GM23338 (cell line): ENCODE data around the gene STAM. TPM values are rescaled to one million over a fixed set of nuclear protein-coding genes. Genes with fewer than 3 reads are reported as not detected.

Source experiments
- ATAC-seq: fragments of 200-7000 bp; cut with Tn5 transposase; 3 replicates; pipeline ENCODE4 v1.9.1; 2020
- DNase-seq: peaks from one replicate; pipeline ENCODE4 v3.0.0-alpha.2; 2015; ENCODE audit warnings: low spot score
- H2AFZ ChIP-seq: fragments of 200-600 bp; sonication (generic); 2 replicates; pipeline ENCODE4 v1.8.0; 2016; ENCODE audit warnings: antibody characterized with exemption, mild to moderate bottlenecking, moderate library complexity
- H3F3A ChIP-seq: fragments of 200-600 bp; sonication (generic); replicated peaks from 2 replicates; pipeline ENCODE4 v1.8.0; 2017; ENCODE audit warnings: antibody characterized with exemption, mixed run types, low read depth
- H3K27ac ChIP-seq: fragments of 200-600 bp; sonication (generic); 2 replicates; pipeline ENCODE4 v1.6.1; 2016; ENCODE audit warnings: low read depth
- H3K27me3 ChIP-seq: fragments of 200-600 bp; sonication (generic); 2 replicates; pipeline ENCODE4 v1.8.0; 2016; ENCODE audit warnings: mild to moderate bottlenecking, mixed run types, moderate library complexity; ENCODE audit not compliant: insufficient read depth
- H3K36me3 ChIP-seq: fragments of 200-600 bp; sonication (generic); 2 replicates; pipeline ENCODE4 v1.8.0; 2016; ENCODE audit warnings: mild to moderate bottlenecking; ENCODE audit not compliant: insufficient read depth
- H3K4me1 ChIP-seq: fragments of 200-600 bp; sonication (generic); 2 replicates; pipeline ENCODE4 v1.8.0; 2016; ENCODE audit warnings: mild to moderate bottlenecking, moderate library complexity; ENCODE audit not compliant: insufficient read depth
- H3K4me2 ChIP-seq: fragments of 200-600 bp; sonication (generic); 2 replicates; pipeline ENCODE4 v1.7.1; 2017; ENCODE audit warnings: mixed run types
- H3K4me3 ChIP-seq: fragments of 200-600 bp; sonication (generic); 2 replicates; pipeline ENCODE4 v1.6.1; 2016; ENCODE audit warnings: mixed run types
- H3K79me2 ChIP-seq: fragments of 200-600 bp; sonication (generic); replicated peaks from 2 replicates; pipeline ENCODE4 v1.8.0; 2017; ENCODE audit warnings: mild to moderate bottlenecking; ENCODE audit not compliant: insufficient read depth
- H3K9me2 ChIP-seq: fragments of 200-600 bp; sonication (generic); 2 replicates; pipeline ENCODE4 v1.8.0; 2017; ENCODE audit not compliant: insufficient read depth
- H4K20me1 ChIP-seq: fragments of 200-600 bp; sonication (generic); replicated peaks from 2 replicates; pipeline ENCODE4 v1.8.0; 2017; ENCODE audit warnings: mild to moderate bottlenecking; ENCODE audit not compliant: insufficient read depth
- H3K27ac Mint-ChIP-seq: 2 replicates; pipeline ENCODE4 v1.8.0; 2020; ENCODE audit warnings: inconsistent platforms, mild to moderate bottlenecking, moderate library complexity, mixed read lengths
- H3K27me3 Mint-ChIP-seq: 3 replicates; pipeline ENCODE4 v1.8.0; 2022; ENCODE audit warnings: low read depth, mild to moderate bottlenecking, moderate library complexity, mixed read lengths, inconsistent platforms; ENCODE audit not compliant: insufficient read depth, poor library complexity
- H3K36me3 Mint-ChIP-seq: 3 replicates; pipeline ENCODE4 v1.8.0; 2021; ENCODE audit warnings: low read depth, mild to moderate bottlenecking, inconsistent platforms, moderate library complexity, mixed read lengths
- H3K4me1 Mint-ChIP-seq: 3 replicates; pipeline ENCODE4 v1.8.0; 2020; ENCODE audit warnings: mild to moderate bottlenecking, inconsistent platforms, mixed read lengths
- H3K4me3 Mint-ChIP-seq: 3 replicates; pipeline ENCODE4 v1.8.0; 2021; ENCODE audit warnings: moderate library complexity, mild to moderate bottlenecking, inconsistent platforms, mixed read lengths
- H3K9me3 Mint-ChIP-seq: 3 replicates; pipeline ENCODE4 v1.8.0; 2020; ENCODE audit warnings: moderate library complexity, mild to moderate bottlenecking, inconsistent platforms, mixed read lengths
- CREB1 ChIP-seq: fragments of 250-450 bp; sonication (Bioruptor Pico); IDR thresholded peaks from 2 replicates; pipeline ENCODE4 v1.5.0; 2020; ENCODE audit warnings: low read depth, mild to moderate bottlenecking, moderate library complexity
- EZH2 ChIP-seq: fragments of 200-600 bp; sonication (generic); IDR thresholded peaks from one replicate; pipeline ENCODE4 v1.8.0; 2017; ENCODE audit warnings: antibody characterized with exemption, mild to moderate bottlenecking, low read depth; ENCODE audit not compliant: unreplicated experiment
- EZH2phosphoT487 ChIP-seq: fragments of 200-600 bp; sonication (generic); IDR thresholded peaks from one replicate; pipeline ENCODE4 v1.8.1; 2018; ENCODE audit warnings: antibody characterized with exemption; ENCODE audit not compliant: unreplicated experiment
- JUNB ChIP-seq: IDR thresholded peaks from one replicate; pipeline ENCODE4 v1.6.1; 2016; ENCODE audit warnings: antibody characterized with exemption; ENCODE audit not compliant: unreplicated experiment
- NANOG ChIP-seq: IDR thresholded peaks from 2 replicates; pipeline ENCODE4 v1.6.1; 2016; ENCODE audit warnings: antibody characterized with exemption, borderline replicate concordance
- POLR2AphosphoS5 ChIP-seq: IDR thresholded peaks from 2 replicates; pipeline ENCODE4 v1.6.1; 2016; ENCODE audit warnings: antibody characterized with exemption, low read depth
- STAT1 ChIP-seq: IDR thresholded peaks from one replicate; pipeline ENCODE4 v1.6.1; 2016; ENCODE audit warnings: antibody characterized with exemption; ENCODE audit not compliant: unreplicated experiment
- ZNF114 ChIP-seq: fragments of 250-450 bp; sonication (Bioruptor Pico); IDR thresholded peaks from 2 replicates; pipeline ENCODE4 v1.5.0; 2020; ENCODE audit warnings: mild to moderate bottlenecking, moderate library complexity
- ZNF331 ChIP-seq: fragments of 250-450 bp; sonication (Bioruptor Pico); IDR thresholded peaks from 2 replicates; pipeline ENCODE4 v1.5.0; 2020; ENCODE audit warnings: low read depth, mild to moderate bottlenecking, moderate library complexity
- polyA plus RNA-seq: library from polyadenylated mRNA; unstranded; fragments of >200 nt; fragmentation: Nextera tagmentation; extraction: Ambion mirVana; gene quantifications from 2 replicates; pipeline ENCODE4 v1.2.1, GENCODE V29; 2016
- total RNA-seq: library from RNA; depleted of rRNA; stranded (reverse); fragments of >200 nt; shearing (Covaris generic); gene quantifications from 2 replicates; pipeline ENCODE4 v1.2.3, GENCODE V29; 2014
- TF ChIP-seq, protein P1 (sequence below), 2 experiments: fragments of 200-600 bp in 1 of 2; sonication (generic) in 1 of 2; conservative IDR thresholded peaks; 2 replicates each; pipeline versions ENCODE4 v1.5.1 to v1.6.1; 2016 to 2017; ENCODE audit warnings: antibody characterized with exemption in 2 of 2, low read depth in 2 of 2, mild to moderate bottlenecking in 2 of 2, moderate library complexity in 1 of 2
- TF ChIP-seq, protein P2 (sequence below): IDR thresholded peaks from 2 replicates; pipeline ENCODE4 v1.6.1; 2016; ENCODE audit warnings: antibody characterized with exemption
- TF ChIP-seq, protein P3 (sequence below): fragments of 250-450 bp; sonication (Bioruptor Pico); IDR thresholded peaks from 2 replicates; pipeline ENCODE4 v1.5.0; 2020; ENCODE audit warnings: mild to moderate bottlenecking, moderate library complexity
- TF ChIP-seq, protein P4 (sequence below): IDR thresholded peaks from one replicate; pipeline ENCODE4 v1.6.1; 2018; ENCODE audit warnings: antibody characterized with exemption; ENCODE audit not compliant: unreplicated experiment

The STAM gene
- total and polyA plus RNA-seq, 2 experiments from 2014 or later, result 28.8 to 40.5 TPM

DNA sequence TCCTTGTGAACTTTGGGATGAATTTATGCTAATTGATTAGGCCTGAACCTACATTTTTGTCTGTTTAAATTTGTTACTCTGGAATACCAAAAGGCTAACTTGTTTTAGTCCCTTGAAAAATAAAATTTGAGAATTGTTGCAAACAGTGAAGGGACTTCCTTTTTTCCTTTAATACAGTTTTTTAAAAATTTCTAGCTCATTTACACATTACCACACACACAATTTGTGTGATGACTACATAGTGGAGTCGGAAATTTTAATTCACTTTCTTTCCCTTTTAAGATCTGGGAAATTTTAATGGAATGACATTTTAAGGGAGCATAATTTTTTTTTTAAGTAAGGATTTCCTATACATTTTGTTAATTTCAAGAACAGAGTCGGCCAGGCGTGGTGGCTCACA, 99.5 kb downstream of the STAM start:
- H4K20me1 ChIP-seq, result no peaks in the 10 kb centered on the region
- H3K4me3 ChIP-seq, result no peak overlapping the region
- no peaks in the 10 kb centered on the region for H3K4me1 ChIP-seq
- Mint-ChIP-seq H3K4me1 (0 out of 3 replicates have a peak, but pooled peaks cover 2% of the 10 kb centered on the region), H3K36me3 (no peaks in the 10 kb centered on the region), H3K27me3 (no peaks in the 10 kb centered on the region), H3K27ac (no peak overlapping the region), H3K4me3 (no peak overlapping the region), H3K9me3 (no peaks in the 10 kb centered on the region)
- H3K36me3 ChIP-seq, result no peaks in the 10 kb centered on the region
- H2AFZ ChIP-seq, result no peak overlapping the region
- no peak for ATAC-seq
- no peak overlapping the region for H3K27ac ChIP-seq
- no peak overlapping the region for H3K4me2 ChIP-seq
- H3K9me2 ChIP-seq, result no peaks in the 10 kb centered on the region
- H3K79me2 ChIP-seq, result no peaks in the 10 kb centered on the region
- DNase-seq, result no peak
- TF ChIP-seq JUNB (no peak), STAT1 (no peak), NANOG (no peak), POLR2AphosphoS5 (no peak), ZNF114 (CRISPR knock-in tag) (no peak), CREB1 (CRISPR knock-in tag) (no peak), EZH2 (no peak), EZH2phosphoT487 (no peak), ZNF331 (CRISPR knock-in tag) (no peak)
- TF ChIP-seq, protein P1, sequence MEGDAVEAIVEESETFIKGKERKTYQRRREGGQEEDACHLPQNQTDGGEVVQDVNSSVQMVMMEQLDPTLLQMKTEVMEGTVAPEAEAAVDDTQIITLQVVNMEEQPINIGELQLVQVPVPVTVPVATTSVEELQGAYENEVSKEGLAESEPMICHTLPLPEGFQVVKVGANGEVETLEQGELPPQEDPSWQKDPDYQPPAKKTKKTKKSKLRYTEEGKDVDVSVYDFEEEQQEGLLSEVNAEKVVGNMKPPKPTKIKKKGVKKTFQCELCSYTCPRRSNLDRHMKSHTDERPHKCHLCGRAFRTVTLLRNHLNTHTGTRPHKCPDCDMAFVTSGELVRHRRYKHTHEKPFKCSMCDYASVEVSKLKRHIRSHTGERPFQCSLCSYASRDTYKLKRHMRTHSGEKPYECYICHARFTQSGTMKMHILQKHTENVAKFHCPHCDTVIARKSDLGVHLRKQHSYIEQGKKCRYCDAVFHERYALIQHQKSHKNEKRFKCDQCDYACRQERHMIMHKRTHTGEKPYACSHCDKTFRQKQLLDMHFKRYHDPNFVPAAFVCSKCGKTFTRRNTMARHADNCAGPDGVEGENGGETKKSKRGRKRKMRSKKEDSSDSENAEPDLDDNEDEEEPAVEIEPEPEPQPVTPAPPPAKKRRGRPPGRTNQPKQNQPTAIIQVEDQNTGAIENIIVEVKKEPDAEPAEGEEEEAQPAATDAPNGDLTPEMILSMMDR (conservative IDR thresholded peaks at IDR 0.05; ENCODE audit: low read depth in 2 of 2), result no peak
- TF ChIP-seq, protein P2, sequence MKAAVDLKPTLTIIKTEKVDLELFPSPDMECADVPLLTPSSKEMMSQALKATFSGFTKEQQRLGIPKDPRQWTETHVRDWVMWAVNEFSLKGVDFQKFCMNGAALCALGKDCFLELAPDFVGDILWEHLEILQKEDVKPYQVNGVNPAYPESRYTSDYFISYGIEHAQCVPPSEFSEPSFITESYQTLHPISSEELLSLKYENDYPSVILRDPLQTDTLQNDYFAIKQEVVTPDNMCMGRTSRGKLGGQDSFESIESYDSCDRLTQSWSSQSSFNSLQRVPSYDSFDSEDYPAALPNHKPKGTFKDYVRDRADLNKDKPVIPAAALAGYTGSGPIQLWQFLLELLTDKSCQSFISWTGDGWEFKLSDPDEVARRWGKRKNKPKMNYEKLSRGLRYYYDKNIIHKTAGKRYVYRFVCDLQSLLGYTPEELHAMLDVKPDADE, result no peak
- TF ChIP-seq, protein P3, sequence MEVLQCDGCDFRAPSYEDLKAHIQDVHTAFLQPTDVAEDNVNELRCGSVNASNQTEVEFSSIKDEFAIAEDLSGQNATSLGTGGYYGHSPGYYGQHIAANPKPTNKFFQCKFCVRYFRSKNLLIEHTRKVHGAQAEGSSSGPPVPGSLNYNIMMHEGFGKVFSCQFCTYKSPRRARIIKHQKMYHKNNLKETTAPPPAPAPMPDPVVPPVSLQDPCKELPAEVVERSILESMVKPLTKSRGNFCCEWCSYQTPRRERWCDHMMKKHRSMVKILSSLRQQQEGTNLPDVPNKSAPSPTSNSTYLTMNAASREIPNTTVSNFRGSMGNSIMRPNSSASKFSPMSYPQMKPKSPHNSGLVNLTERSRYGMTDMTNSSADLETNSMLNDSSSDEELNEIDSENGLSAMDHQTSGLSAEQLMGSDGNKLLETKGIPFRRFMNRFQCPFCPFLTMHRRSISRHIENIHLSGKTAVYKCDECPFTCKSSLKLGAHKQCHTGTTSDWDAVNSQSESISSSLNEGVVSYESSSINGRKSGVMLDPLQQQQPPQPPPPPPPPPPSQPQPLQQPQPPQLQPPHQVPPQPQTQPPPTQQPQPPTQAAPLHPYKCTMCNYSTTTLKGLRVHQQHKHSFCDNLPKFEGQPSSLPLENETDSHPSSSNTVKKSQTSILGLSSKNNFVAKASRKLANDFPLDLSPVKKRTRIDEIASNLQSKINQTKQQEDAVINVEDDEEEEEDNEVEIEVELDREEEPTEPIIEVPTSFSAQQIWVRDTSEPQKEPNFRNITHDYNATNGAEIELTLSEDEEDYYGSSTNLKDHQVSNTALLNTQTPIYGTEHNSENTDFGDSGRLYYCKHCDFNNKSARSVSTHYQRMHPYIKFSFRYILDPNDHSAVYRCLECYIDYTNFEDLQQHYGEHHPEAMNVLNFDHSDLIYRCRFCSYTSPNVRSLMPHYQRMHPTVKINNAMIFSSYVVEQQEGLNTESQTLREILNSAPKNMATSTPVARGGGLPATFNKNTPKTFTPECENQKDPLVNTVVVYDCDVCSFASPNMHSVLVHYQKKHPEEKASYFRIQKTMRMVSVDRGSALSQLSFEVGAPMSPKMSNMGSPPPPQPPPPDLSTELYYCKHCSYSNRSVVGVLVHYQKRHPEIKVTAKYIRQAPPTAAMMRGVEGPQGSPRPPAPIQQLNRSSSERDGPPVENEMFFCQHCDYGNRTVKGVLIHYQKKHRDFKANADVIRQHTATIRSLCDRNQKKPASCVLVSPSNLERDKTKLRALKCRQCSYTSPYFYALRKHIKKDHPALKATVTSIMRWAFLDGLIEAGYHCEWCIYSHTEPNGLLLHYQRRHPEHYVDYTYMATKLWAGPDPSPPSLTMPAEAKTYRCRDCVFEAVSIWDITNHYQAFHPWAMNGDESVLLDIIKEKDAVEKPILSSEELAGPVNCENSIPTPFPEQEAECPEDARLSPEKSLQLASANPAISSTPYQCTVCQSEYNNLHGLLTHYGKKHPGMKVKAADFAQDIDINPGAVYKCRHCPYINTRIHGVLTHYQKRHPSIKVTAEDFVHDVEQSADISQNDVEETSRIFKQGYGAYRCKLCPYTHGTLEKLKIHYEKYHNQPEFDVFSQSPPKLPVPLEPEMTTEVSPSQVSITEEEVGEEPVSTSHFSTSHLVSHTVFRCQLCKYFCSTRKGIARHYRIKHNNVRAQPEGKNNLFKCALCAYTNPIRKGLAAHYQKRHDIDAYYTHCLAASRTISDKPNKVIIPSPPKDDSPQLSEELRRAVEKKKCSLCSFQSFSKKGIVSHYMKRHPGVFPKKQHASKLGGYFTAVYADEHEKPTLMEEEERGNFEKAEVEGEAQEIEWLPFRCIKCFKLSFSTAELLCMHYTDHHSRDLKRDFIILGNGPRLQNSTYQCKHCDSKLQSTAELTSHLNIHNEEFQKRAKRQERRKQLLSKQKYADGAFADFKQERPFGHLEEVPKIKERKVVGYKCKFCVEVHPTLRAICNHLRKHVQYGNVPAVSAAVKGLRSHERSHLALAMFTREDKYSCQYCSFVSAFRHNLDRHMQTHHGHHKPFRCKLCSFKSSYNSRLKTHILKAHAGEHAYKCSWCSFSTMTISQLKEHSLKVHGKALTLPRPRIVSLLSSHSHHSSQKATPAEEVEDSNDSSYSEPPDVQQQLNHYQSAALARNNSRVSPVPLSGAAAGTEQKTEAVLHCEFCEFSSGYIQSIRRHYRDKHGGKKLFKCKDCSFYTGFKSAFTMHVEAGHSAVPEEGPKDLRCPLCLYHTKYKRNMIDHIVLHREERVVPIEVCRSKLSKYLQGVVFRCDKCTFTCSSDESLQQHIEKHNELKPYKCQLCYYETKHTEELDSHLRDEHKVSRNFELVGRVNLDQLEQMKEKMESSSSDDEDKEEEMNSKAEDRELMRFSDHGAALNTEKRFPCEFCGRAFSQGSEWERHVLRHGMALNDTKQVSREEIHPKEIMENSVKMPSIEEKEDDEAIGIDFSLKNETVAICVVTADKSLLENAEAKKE (CRISPR knock-in tag), result no peak
- TF ChIP-seq, protein P4, sequence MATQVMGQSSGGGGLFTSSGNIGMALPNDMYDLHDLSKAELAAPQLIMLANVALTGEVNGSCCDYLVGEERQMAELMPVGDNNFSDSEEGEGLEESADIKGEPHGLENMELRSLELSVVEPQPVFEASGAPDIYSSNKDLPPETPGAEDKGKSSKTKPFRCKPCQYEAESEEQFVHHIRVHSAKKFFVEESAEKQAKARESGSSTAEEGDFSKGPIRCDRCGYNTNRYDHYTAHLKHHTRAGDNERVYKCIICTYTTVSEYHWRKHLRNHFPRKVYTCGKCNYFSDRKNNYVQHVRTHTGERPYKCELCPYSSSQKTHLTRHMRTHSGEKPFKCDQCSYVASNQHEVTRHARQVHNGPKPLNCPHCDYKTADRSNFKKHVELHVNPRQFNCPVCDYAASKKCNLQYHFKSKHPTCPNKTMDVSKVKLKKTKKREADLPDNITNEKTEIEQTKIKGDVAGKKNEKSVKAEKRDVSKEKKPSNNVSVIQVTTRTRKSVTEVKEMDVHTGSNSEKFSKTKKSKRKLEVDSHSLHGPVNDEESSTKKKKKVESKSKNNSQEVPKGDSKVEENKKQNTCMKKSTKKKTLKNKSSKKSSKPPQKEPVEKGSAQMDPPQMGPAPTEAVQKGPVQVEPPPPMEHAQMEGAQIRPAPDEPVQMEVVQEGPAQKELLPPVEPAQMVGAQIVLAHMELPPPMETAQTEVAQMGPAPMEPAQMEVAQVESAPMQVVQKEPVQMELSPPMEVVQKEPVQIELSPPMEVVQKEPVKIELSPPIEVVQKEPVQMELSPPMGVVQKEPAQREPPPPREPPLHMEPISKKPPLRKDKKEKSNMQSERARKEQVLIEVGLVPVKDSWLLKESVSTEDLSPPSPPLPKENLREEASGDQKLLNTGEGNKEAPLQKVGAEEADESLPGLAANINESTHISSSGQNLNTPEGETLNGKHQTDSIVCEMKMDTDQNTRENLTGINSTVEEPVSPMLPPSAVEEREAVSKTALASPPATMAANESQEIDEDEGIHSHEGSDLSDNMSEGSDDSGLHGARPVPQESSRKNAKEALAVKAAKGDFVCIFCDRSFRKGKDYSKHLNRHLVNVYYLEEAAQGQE, result no peak
- no peaks in the 10 kb centered on the region for H3F3A ChIP-seq
- H3K27me3 ChIP-seq, result no peaks in the 10 kb centered on the region
